OCI-LY1 (cell line): ENCODE measurements around the gene COPS3.

Experiments used
- H2AFZ ChIP-seq: fragments of 200-600 bp; sonication (generic), shearing (Covaris generic); 2 replicates; pipeline ENCODE4 v1.6.0; 2014; ENCODE audit warnings: antibody characterized with exemption, mild to moderate bottlenecking, low read length
- H3F3A ChIP-seq: fragments of 200-600 bp; sonication (generic), shearing (Covaris generic); 2 replicates; pipeline ENCODE4 v1.6.0; 2014; ENCODE audit warnings: mild to moderate bottlenecking, antibody characterized with exemption, low read length, moderate library complexity; ENCODE audit not compliant: insufficient read depth
- H3K27ac ChIP-seq: fragments of 200-600 bp; sonication (generic); 2 replicates; pipeline ENCODE4 v1.5.1; 2014; ENCODE audit warnings: low read length, mixed run types, mild to moderate bottlenecking, low read depth; ENCODE audit not compliant: poor library complexity, severe bottlenecking
- H3K27me3 ChIP-seq: fragments of 200-600 bp; sonication (generic); 2 replicates; pipeline ENCODE4 v1.6.0; 2014; ENCODE audit warnings: antibody characterized with exemption, mild to moderate bottlenecking, low read length, moderate library complexity; ENCODE audit not compliant: insufficient read depth
- H3K36me3 ChIP-seq: fragments of 200-600 bp; sonication (generic); 2 replicates; pipeline ENCODE4 v1.6.1; 2014; ENCODE audit warnings: mild to moderate bottlenecking, antibody characterized with exemption, low read length, moderate library complexity, mixed read lengths; ENCODE audit not compliant: insufficient read depth
- H3K4me1 ChIP-seq: fragments of 200-600 bp; sonication (generic); 2 replicates; pipeline ENCODE4 v1.5.1; 2014; ENCODE audit warnings: mild to moderate bottlenecking, low read length, moderate library complexity; ENCODE audit not compliant: insufficient read depth, severe bottlenecking
- H3K4me2 ChIP-seq: fragments of 200-600 bp; sonication (generic), shearing (Covaris generic); 2 replicates; pipeline ENCODE4 v1.6.1; 2014; ENCODE audit warnings: low read length
- H3K4me3 ChIP-seq: fragments of 200-600 bp; sonication (generic); 2 replicates; pipeline ENCODE4 v1.5.1; 2014; ENCODE audit warnings: low read length, low read depth, mild to moderate bottlenecking, mixed read lengths; ENCODE audit not compliant: poor library complexity, severe bottlenecking
- H3K79me2 ChIP-seq: fragments of 200-600 bp; shearing (Covaris generic); 2 replicates; pipeline ENCODE4 v1.6.1; 2016; ENCODE audit warnings: mixed run types, low read length, mixed read lengths; ENCODE audit not compliant: insufficient read depth
- H3K9ac ChIP-seq: fragments of 200-600 bp; sonication (generic), shearing (Covaris generic); 2 replicates; pipeline ENCODE4 v1.6.1; 2014; ENCODE audit warnings: mild to moderate bottlenecking, low read length, mixed read lengths
- H3K9me2 ChIP-seq: fragments of 200-600 bp; sonication (generic), shearing (Covaris generic); 2 replicates; pipeline ENCODE4 v1.6.1; 2014; ENCODE audit warnings: low read depth, mild to moderate bottlenecking, low read length, mixed read lengths
- H3K9me3 ChIP-seq: fragments of 200-600 bp; shearing (Covaris generic); 2 replicates; pipeline ENCODE4 v1.6.1; 2014; ENCODE audit warnings: low read length, mixed read lengths
- H4K20me1 ChIP-seq: fragments of 200-600 bp; sonication (generic), shearing (Covaris generic); 2 replicates; pipeline ENCODE4 v1.6.0; 2016; ENCODE audit warnings: mild to moderate bottlenecking, low read length; ENCODE audit not compliant: insufficient read depth
- CTCF ChIP-seq: fragments of 200-600 bp; sonication (generic), shearing (Covaris generic); IDR thresholded peaks from 2 replicates; pipeline ENCODE4 v1.5.1; 2017; ENCODE audit warnings: mild to moderate bottlenecking, antibody characterized with exemption, low read length, moderate library complexity, mixed read lengths
- EZH2 ChIP-seq: fragments of 200-600 bp; sonication (generic), shearing (Covaris generic); IDR thresholded peaks from 2 replicates; pipeline ENCODE4 v1.8.0; 2017; ENCODE audit warnings: borderline replicate concordance, mixed run types, mild to moderate bottlenecking, antibody characterized with exemption, low read length, moderate library complexity, mixed read lengths

COPS3 gene

GRCh38 chr17:17203173-17203730, 77.8 kb downstream of the COPS3 start:
- Histone ChIP-seq H3K4me2 (peak overlapping the region; percentile 94; the same call in 1 of the 2 replicates), H3K9me3 (no peaks in the 10 kb centered on the region), H3K9me2 (no peaks in the 10 kb centered on the region)

GRCh38 chr17:17201907-17202306, 79.1 kb downstream of the COPS3 start:
- peaks cover 24% of the 10 kb centered on the region for H3K4me1 ChIP-seq
- peaks cover 47% of the 10 kb centered on the region for H3K36me3 ChIP-seq
- TF ChIP-seq EZH2: no peak
- no peak for TF ChIP-seq CTCF
- no peak overlapping the region for H3K9ac ChIP-seq
- H2AFZ ChIP-seq: no peak overlapping the region
- no peaks in the 10 kb centered on the region for H3K9me2 ChIP-seq
- H3K4me2 ChIP-seq: no peak overlapping the region
- peaks cover 21% of the 10 kb centered on the region for H3K79me2 ChIP-seq
- H3K27me3 ChIP-seq: no peaks in the 10 kb centered on the region
- H3K4me3 ChIP-seq: no peak overlapping the region
- H3K27ac ChIP-seq: no peak overlapping the region
- H3F3A ChIP-seq: 0 out of 2 replicates have a peak, but pooled peaks cover under 1% of the 10 kb centered on the region
- H4K20me1 ChIP-seq: no peaks in the 10 kb centered on the region
- H3K9me3 ChIP-seq: no peaks in the 10 kb centered on the region

More at GRCh38 chr17:17203173-17203730, 77.8 kb downstream of the COPS3 start:
- Histone ChIP-seq H3K9ac (no peak overlapping the region), H3K27me3 (no peaks in the 10 kb centered on the region), H3K36me3 (peaks cover 47% of the 10 kb centered on the region), H4K20me1 (no peaks in the 10 kb centered on the region), H3K27ac (no peak overlapping the region), H2AFZ (no peak overlapping the region), H3F3A (no peaks in the 10 kb centered on the region), H3K79me2 (peaks cover 21% of the 10 kb centered on the region), H3K4me3 (no peak overlapping the region), H3K4me1 (peaks cover 25% of the 10 kb centered on the region)
- no peak for TF ChIP-seq EZH2
- TF ChIP-seq CTCF: no peak

GRCh38 chr17:17201271-17201670, 79.8 kb downstream of the COPS3 start:
- H3F3A ChIP-seq: 0 out of 2 replicates have a peak, but pooled peaks cover 3% of the 10 kb centered on the region
- H3K27me3 ChIP-seq: no peaks in the 10 kb centered on the region
- TF ChIP-seq CTCF (no peak), EZH2 (no peak)
- H3K9me2 ChIP-seq: no peaks in the 10 kb centered on the region
- no peak overlapping the region for H2AFZ ChIP-seq
- H4K20me1 ChIP-seq: no peaks in the 10 kb centered on the region
- no peak overlapping the region for H3K9ac ChIP-seq
- peaks cover 19% of the 10 kb centered on the region for H3K4me1 ChIP-seq
- no peak overlapping the region for H3K27ac ChIP-seq
- H3K4me2 ChIP-seq: no peak overlapping the region
- peaks cover 21% of the 10 kb centered on the region for H3K79me2 ChIP-seq
- no peaks in the 10 kb centered on the region for H3K9me3 ChIP-seq
- H3K36me3 ChIP-seq: peaks cover 47% of the 10 kb centered on the region
- no peak overlapping the region for H3K4me3 ChIP-seq
